H1 (cell line): Measurements from ENCODE around the gene YWHAB. TPM values are rescaled to one million over a fixed set of nuclear protein-coding genes. Genes with fewer than 3 reads are reported as not detected.

Source experiments
- CHD7 ChIP-seq: fragments of 300-600 bp; sonication (generic); IDR thresholded peaks from 2 replicates; pipeline ENCODE4 v1.7.1; 2012; ENCODE audit warnings: low read length, moderate library complexity, mild to moderate bottlenecking, inconsistent platforms; ENCODE audit not compliant: insufficient replicate concordance
- polyA plus RNA-seq, 7 experiments: library from polyadenylated mRNA; depleted of rRNA in 3 of 7; stranded (reverse) in 5 of 7; unstranded in 2 of 7; fragments of >200 nt in 5 of 7; fragments of 200-250 nt in 2 of 7; gene quantifications; 1 replicate in 5 of 7; 2 replicates in 1 of 7; 4 replicates in 1 of 7; pipeline versions ENCODE4 v1.2.1 to v1.2.3, GENCODE V29; 2011 to 2013; ENCODE audit warnings: missing spikeins in 2 of 7, mixed read lengths in 2 of 7
- total RNA-seq: library from RNA; stranded (reverse); fragmentation: NEBNext Ultra II Directional; extraction: Animal tissue kit (Norgen Biotek cat#: 25700); gene quantifications from 2 replicates; pipeline ENCODE4 v1.2.1, GENCODE V29; 2021
- TF ChIP-seq, protein P1 (sequence below): IDR thresholded peaks from 2 replicates; pipeline ENCODE4 v1.6.1; 2012; ENCODE audit warnings: inconsistent platforms

YWHAB gene
- total and polyA plus RNA-seq, 2 of the 8 experiments (the other 6 are each of a cell fraction or from before 2014, with no cell fraction given), result 72.9 to 256 TPM

DNA sequence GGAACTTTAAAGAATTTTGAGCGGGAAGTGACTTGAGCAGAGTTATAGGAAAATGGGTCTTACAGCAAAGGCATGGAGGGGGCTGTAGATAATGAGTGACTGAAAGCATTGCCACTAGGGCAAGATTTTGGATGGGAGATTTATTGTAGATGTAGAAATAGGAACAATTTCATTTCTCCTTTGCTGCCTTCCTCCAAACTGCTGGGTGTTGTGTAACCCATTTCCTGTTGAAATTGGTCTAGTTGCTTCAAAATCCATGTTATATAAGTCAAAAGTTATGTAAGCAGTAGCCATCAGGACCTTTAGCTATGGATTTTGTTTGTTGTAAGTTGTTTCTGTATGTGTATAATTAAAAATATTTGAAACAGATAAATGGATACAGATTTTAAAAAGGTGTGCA lies 11.1 kb downstream of the YWHAB start (continued):
- TF ChIP-seq CHD7, result no peak
- TF ChIP-seq, protein P1, sequence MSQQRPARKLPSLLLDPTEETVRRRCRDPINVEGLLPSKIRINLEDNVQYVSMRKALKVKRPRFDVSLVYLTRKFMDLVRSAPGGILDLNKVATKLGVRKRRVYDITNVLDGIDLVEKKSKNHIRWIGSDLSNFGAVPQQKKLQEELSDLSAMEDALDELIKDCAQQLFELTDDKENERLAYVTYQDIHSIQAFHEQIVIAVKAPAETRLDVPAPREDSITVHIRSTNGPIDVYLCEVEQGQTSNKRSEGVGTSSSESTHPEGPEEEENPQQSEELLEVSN, result no peak
